Measurements from ENCODE around the gene PHF21B.
"Not testable (repeated sequence)": the region's sequence is repeated elsewhere in the genome, so short reads cannot be mapped to it uniquely, and the experiment has no call there.

Gene PHF21B

GRCh38 chr22:44862981-44863860 lies 146.6 kb downstream of the PHF21B start:
- DNase-seq: no peak

- no peak for DNase-seq
Observed at GRCh38 chr22:44862281-44862680, 147.5 kb downstream of the PHF21B start.

GRCh38 chr22:44861245-44861644 lies 148.6 kb downstream of the PHF21B start:
- no peak for DNase-seq

GRCh38 chr22:44860311-44860710 lies 149.5 kb downstream of the PHF21B start:
- no peak for DNase-seq

- no peak for DNase-seq
Observed at GRCh38 chr22:44859641-44860040, 150.2 kb downstream of the PHF21B start.

- DNase-seq: not testable (repeated sequence)
Observed at GRCh38 chr22:44858819-44859218, 151.0 kb downstream of the PHF21B start.

GRCh38 chr22:44855855-44856254 lies 153.9 kb downstream of the PHF21B start:
- DNase-seq: no peak

- DNase-seq: not testable (repeated sequence)
Observed at GRCh38 chr22:44854641-44855040, 155.2 kb downstream of the PHF21B start.

- DNase-seq: no peak
Observed at GRCh38 chr22:44850946-44851345, 158.9 kb downstream of the PHF21B start.

- no peak for DNase-seq
Observed at GRCh38 chr22:44848791-44849420, 160.9 kb downstream of the PHF21B start.

GRCh38 chr22:44848296-44848741 lies 161.5 kb downstream of the PHF21B start:
- no peak for DNase-seq

GRCh38 chr22:44847892-44848291 lies 161.9 kb downstream of the PHF21B start:
- DNase-seq: no peak

GRCh38 chr22:44847380-44847779 lies 162.4 kb downstream of the PHF21B start:
- DNase-seq: no peak

- DNase-seq: no peak
Observed at GRCh38 chr22:44846726-44847275, 163.0 kb downstream of the PHF21B start.

- DNase-seq: no peak
Observed at GRCh38 chr22:44845796-44846720, 163.7 kb downstream of the PHF21B start.

- no peak for DNase-seq
Observed at GRCh38 chr22:44845191-44845590, 164.6 kb downstream of the PHF21B start.

- no peak for DNase-seq
Observed at GRCh38 chr22:44842417-44842816, 167.4 kb downstream of the PHF21B start.

- DNase-seq: no peak
Observed at GRCh38 chr22:44840611-44841322, 169.0 kb downstream of the PHF21B start.

- DNase-seq: no peak
Observed at GRCh38 chr22:44839721-44840120, 170.1 kb downstream of the PHF21B start.

- no peak for DNase-seq
Observed at GRCh38 chr22:44839061-44839460, 170.7 kb downstream of the PHF21B start.

GRCh38 chr22:44838316-44839016 lies 171.3 kb downstream of the PHF21B start:
- DNase-seq: no peak

Data from NCI-H446 treated with DMSO at 0.1 percent for 48 hours (cell line).